ENCODE results near the gene SCN1B. TPM values are rescaled to one million over a fixed set of nuclear protein-coding genes. Genes with fewer than 3 reads are reported as not detected.
A peak's percentile ranks its signal among the peaks of the same experiment; 100 is the strongest.
"Not testable (repeated sequence)": the region's sequence is repeated elsewhere in the genome, so short reads cannot be mapped to it uniquely, and the experiment has no call there.

The SCN1B gene
- total RNA-seq, 1 donor from 2014 or later, result 1.1 TPM

DNA sequence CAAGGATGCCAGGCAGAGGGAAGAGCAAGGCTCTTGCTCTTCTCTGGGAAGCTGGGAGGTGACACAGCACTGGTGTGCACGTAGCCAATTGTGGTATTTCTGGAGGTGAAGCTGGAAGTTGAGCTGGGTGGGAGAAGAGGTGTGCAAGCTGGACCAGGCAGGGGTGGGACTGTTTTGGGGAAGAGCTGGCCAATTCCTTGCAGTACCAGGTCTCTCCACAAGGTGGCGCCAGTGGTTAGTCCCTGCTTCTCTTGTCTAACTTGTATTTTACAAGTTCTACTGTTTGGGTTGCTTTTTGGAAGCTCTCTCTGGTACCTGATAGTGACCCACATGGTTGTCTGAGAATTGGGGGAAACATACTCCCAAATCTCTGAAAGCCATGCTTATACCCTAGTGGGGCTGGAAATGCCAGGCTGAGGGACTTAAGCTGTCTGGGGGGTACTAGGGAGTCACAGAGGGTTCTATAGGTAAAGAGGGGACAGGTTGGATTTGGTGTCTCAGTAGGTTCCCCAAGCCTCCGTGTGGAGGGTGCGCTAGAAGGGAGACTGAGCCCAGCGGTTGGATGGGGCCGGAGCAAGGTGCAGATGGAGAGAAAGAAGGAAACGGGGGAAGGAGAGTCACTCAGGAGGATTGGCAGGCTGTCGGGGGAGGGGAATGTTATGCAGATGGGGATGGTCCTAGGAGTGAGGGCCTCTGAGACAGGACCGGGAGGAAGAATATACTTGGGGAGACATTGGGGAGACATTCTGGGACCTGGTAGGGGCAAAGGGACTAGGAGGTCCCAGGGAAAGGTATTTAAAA lies 14.2 kb downstream of the SCN1B start:
- peak; percentile 75 for DNase-seq (ENCODE audit: extremely low spot score, unreplicated experiment)
- TF ChIP-seq CTCF (conservative IDR thresholded peaks at IDR 0.05), result peak; percentile 97
- no peaks in the 10 kb centered on the region for H3K9me3 Mint-ChIP-seq
- H3K27ac Mint-ChIP-seq, result peak overlapping the region; percentile 46
- peak overlapping the region; percentile 57 for H3K4me3 Mint-ChIP-seq
- no peaks in the 10 kb centered on the region for H3K27me3 Mint-ChIP-seq
- no peaks in the 10 kb centered on the region for H3K36me3 Mint-ChIP-seq
- peaks cover 19% of the 10 kb centered on the region for H3K4me1 Mint-ChIP-seq (ENCODE audit: unreplicated experiment)

GRCh38 chr19:35045667-35046300 lies 15.5 kb downstream of the SCN1B start:
- TF ChIP-seq CTCF (conservative IDR thresholded peaks at IDR 0.05), result peak; percentile 46
- Mint-ChIP-seq H3K36me3 (no peaks in the 10 kb centered on the region), H3K4me3 (no peak overlapping the region), H3K27me3 (no peaks in the 10 kb centered on the region), H3K9me3 (no peaks in the 10 kb centered on the region), H3K4me1 (ENCODE audit: unreplicated experiment) (peaks cover 12% of the 10 kb centered on the region), H3K27ac (no peak overlapping the region)
- DNase-seq (ENCODE audit: extremely low spot score, unreplicated experiment), result no peak

GRCh38 chr19:35046461-35046860 lies 16.2 kb downstream of the SCN1B start:
- Mint-ChIP-seq H3K9me3 (no peaks in the 10 kb centered on the region), H3K4me1 (ENCODE audit: unreplicated experiment) (peaks cover 12% of the 10 kb centered on the region), H3K36me3 (no peaks in the 10 kb centered on the region), H3K4me3 (no peak overlapping the region), H3K27ac (no peak overlapping the region), H3K27me3 (no peaks in the 10 kb centered on the region)
- no peak for TF ChIP-seq CTCF (conservative IDR thresholded peaks at IDR 0.05)
- DNase-seq (ENCODE audit: extremely low spot score, unreplicated experiment), result no peak

- no peak overlapping the region for H3K27ac Mint-ChIP-seq
- peaks cover 11% of the 10 kb centered on the region for H3K4me1 Mint-ChIP-seq (ENCODE audit: unreplicated experiment)
- no peaks in the 10 kb centered on the region for H3K27me3 Mint-ChIP-seq
- H3K36me3 Mint-ChIP-seq, result no peaks in the 10 kb centered on the region
- H3K4me3 Mint-ChIP-seq, result no peak overlapping the region
- no peaks in the 10 kb centered on the region for H3K9me3 Mint-ChIP-seq
- TF ChIP-seq CTCF (conservative IDR thresholded peaks at IDR 0.05), result no peak
- DNase-seq (ENCODE audit: extremely low spot score, unreplicated experiment), result no peak
These were observed 18.7 kb downstream of the SCN1B start for GRCh38 chr19:35048911-35049411.

- Mint-ChIP-seq H3K4me3 (no peak overlapping the region), H3K27ac (no peak overlapping the region), H3K36me3 (no peaks in the 10 kb centered on the region), H3K9me3 (no peaks in the 10 kb centered on the region), H3K4me1 (ENCODE audit: unreplicated experiment) (peaks cover 6% of the 10 kb centered on the region), H3K27me3 (no peaks in the 10 kb centered on the region)
- no peak for TF ChIP-seq CTCF (conservative IDR thresholded peaks at IDR 0.05)
- no peak for DNase-seq (ENCODE audit: extremely low spot score, unreplicated experiment)
These were observed 19.2 kb downstream of the SCN1B start for GRCh38 chr19:35049456-35049855.

GRCh38 chr19:35050662-35051061 lies 20.4 kb downstream of the SCN1B start:
- H3K4me1 Mint-ChIP-seq (ENCODE audit: unreplicated experiment); H3K9me3 Mint-ChIP-seq; DNase-seq (ENCODE audit: extremely low spot score, unreplicated experiment); H3K4me3 Mint-ChIP-seq; H3K36me3 Mint-ChIP-seq; H3K27ac Mint-ChIP-seq; H3K27me3 Mint-ChIP-seq: not testable (repeated sequence)

GRCh38 chr19:35051268-35051667 lies 21.0 kb downstream of the SCN1B start:
- H3K27ac Mint-ChIP-seq; H3K36me3 Mint-ChIP-seq; DNase-seq (ENCODE audit: extremely low spot score, unreplicated experiment): not testable (repeated sequence)

More at GRCh38 chr19:35051268-35051667, 21.0 kb downstream of the SCN1B start:
- not testable (repeated sequence) for H3K4me1 Mint-ChIP-seq (ENCODE audit: unreplicated experiment); H3K27me3 Mint-ChIP-seq; H3K4me3 Mint-ChIP-seq; H3K9me3 Mint-ChIP-seq

All from type B pancreatic cell (in vitro differentiated cells).